Adrenal gland (tissue), 5 donors: ENCODE results near the gene SLC13A4.

ENCODE experiments used
- POLR2A ChIP-seq, 2 donors: fragments of 450-650 bp; IDR thresholded peaks; one replicate each; pipeline ENCODE4 v1.6.1; 2017; ENCODE audit warnings: antibody characterized with exemption in 2 of 2, mild to moderate bottlenecking in 2 of 2, moderate library complexity in 1 of 2
- TF ChIP-seq, protein P1 (sequence below), 6 experiments: fragments of 450-650 bp in 4 of 6; fragments of 200-600 bp in 2 of 6; sonication (generic) in 1 of 6; IDR thresholded peaks; 1 replicate in 5 of 6; 2 replicates in 1 of 6; pipeline versions ENCODE4 v1.5.1 to v1.8.0; 2016 to 2021; ENCODE audit warnings: antibody characterized with exemption in 6 of 6, mild to moderate bottlenecking in 2 of 6, moderate library complexity in 1 of 6
- donor health status: DM: no; HTN: no; CAD: no.

DNA sequence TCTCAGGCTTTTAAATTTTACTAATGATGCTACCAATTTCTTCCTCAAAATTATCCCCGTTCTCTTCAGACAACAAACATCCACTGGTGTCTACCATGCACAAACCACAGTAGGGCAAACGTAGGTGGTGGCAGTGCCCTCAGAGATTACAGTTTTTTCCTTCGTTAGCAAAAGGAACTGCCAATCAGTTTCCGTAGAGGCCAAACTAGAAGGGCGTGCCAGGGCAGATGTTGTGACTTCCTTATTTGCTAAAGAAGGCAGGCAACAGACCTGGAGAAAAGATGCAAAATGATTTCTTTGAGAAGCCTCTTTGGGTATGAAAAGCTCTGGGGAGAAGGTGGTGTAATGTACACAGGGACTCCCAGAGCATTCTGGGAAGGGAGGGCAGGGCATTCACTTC is 28.2 kb upstream of the SLC13A4 start:
- TF ChIP-seq, protein P1, sequence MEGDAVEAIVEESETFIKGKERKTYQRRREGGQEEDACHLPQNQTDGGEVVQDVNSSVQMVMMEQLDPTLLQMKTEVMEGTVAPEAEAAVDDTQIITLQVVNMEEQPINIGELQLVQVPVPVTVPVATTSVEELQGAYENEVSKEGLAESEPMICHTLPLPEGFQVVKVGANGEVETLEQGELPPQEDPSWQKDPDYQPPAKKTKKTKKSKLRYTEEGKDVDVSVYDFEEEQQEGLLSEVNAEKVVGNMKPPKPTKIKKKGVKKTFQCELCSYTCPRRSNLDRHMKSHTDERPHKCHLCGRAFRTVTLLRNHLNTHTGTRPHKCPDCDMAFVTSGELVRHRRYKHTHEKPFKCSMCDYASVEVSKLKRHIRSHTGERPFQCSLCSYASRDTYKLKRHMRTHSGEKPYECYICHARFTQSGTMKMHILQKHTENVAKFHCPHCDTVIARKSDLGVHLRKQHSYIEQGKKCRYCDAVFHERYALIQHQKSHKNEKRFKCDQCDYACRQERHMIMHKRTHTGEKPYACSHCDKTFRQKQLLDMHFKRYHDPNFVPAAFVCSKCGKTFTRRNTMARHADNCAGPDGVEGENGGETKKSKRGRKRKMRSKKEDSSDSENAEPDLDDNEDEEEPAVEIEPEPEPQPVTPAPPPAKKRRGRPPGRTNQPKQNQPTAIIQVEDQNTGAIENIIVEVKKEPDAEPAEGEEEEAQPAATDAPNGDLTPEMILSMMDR (IDR thresholded peaks at IDR 0.05), result no peak
- TF ChIP-seq POLR2A (IDR thresholded peaks at IDR 0.05), result no peak
